IPS-NIHi7 (cell line): Measurements from ENCODE around the gene CEP72.
"Not testable (repeated sequence)": the region's sequence is repeated elsewhere in the genome, so short reads cannot be mapped to it uniquely, and the experiment has no call there.

Experiments
- DNase-seq: peaks from one replicate; pipeline ENCODE4 v3.0.0; 2012; ENCODE audit warnings: mixed read lengths; ENCODE audit errors: extremely low spot score

Gene CEP72

GRCh38 chr5:683551-684481, 71.7 kb downstream of the CEP72 start:
- no peak for DNase-seq

- DNase-seq = no peak
Observed at GRCh38 chr5:684751-685216, 72.6 kb downstream of the CEP72 start.

- no peak for DNase-seq
Observed at GRCh38 chr5:685262-686171, 73.4 kb downstream of the CEP72 start.

- DNase-seq = not testable (repeated sequence)
Observed at GRCh38 chr5:686172-686523, 74.0 kb downstream of the CEP72 start.

- DNase-seq = not testable (repeated sequence)
Observed at GRCh38 chr5:686936-687335, 74.8 kb downstream of the CEP72 start.

- not testable (repeated sequence) for DNase-seq
Observed at GRCh38 chr5:688348-689010, 76.3 kb downstream of the CEP72 start.

GRCh38 chr5:690293-690692, 78.2 kb downstream of the CEP72 start:
- not testable (repeated sequence) for DNase-seq

GRCh38 chr5:691049-691448, 78.9 kb downstream of the CEP72 start:
- DNase-seq = not testable (repeated sequence)

- no peak for DNase-seq
Observed at GRCh38 chr5:691817-692528, 79.8 kb downstream of the CEP72 start.

- DNase-seq = not testable (repeated sequence)
Observed at GRCh38 chr5:692529-693041, 80.4 kb downstream of the CEP72 start.

GRCh38 chr5:693271-694041, 81.3 kb downstream of the CEP72 start, which contains the start of gene TPPP:
TPPP (minus strand) TSS chr5:693352; CDS start chr5:678060, 15,292 bp downstream.
- peak; percentile 98 for DNase-seq

- not testable (repeated sequence) for DNase-seq
Observed at GRCh38 chr5:694042-694431, 81.9 kb downstream of the CEP72 start.

GRCh38 chr5:695475-695874, 83.3 kb downstream of the CEP72 start:
- not testable (repeated sequence) for DNase-seq

GRCh38 chr5:696191-696590, 84.1 kb downstream of the CEP72 start:
- not testable (repeated sequence) for DNase-seq

GRCh38 chr5:696753-697702, 84.9 kb downstream of the CEP72 start:
- DNase-seq = not testable (repeated sequence)
